ENCODE data around the gene SPTLC2. TPM values are rescaled to one million over a fixed set of nuclear protein-coding genes. Genes with fewer than 3 reads are reported as not detected.

The SPTLC2 gene
- total RNA-seq, 1 experiment from 2014 or later, result 68.4 TPM

DNA sequence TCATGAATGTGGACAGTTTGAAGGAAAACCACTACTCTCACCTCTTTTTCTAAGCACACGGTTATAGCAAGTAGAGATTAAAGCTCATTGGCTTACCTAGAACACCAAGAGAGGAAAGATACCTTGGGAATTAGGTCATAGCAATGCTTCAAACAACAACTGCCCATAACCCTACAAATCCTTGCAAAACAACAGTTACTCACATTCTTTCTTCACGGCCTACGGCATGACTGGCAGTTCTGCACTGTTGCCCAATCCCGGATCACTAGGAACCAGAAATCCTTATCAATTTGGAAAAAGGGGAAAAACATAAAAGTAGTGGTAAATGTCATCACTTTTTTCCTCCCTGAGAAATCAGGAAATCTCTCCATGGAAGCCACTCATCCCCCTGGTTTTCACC, 108.2 kb downstream of the SPTLC2 start:
- no peaks in the 10 kb centered on the region for H4K20me1 ChIP-seq (ENCODE audit: insufficient read depth)
- peak in 1 of 2 experiments; percentile 87 for DNase-seq
- no peaks in the 10 kb centered on the region for H3K9me2 ChIP-seq (ENCODE audit: insufficient read depth)
- peak overlapping the region; percentile 63 for H3K27ac ChIP-seq
- CTCF ChIA-PET, result no interaction called here
- H3K36me3 ChIP-seq (ENCODE audit: low read depth), result peaks cover 29% of the 10 kb centered on the region
- H3K4me2 ChIP-seq, result peak overlapping the region; percentile 17
- POLR2A ChIA-PET (ENCODE audit: unreplicated experiment), result no interaction called here
- H3K9me3 ChIP-seq (ENCODE audit: insufficient read depth, low read depth), result no peaks in the 10 kb centered on the region
- no peak overlapping the region for H3K4me3 ChIP-seq
- peaks cover 22% of the 10 kb centered on the region for H3K4me1 ChIP-seq (replicated peaks; ENCODE audit: insufficient read depth)
- H3K27me3 ChIP-seq (ENCODE audit: insufficient read depth, low read depth), result no peaks in the 10 kb centered on the region
- no peak for TF ChIP-seq EZH2 (IDR thresholded peaks at IDR 0.05; ENCODE audit: low read depth)
- TF ChIP-seq, protein P1, sequence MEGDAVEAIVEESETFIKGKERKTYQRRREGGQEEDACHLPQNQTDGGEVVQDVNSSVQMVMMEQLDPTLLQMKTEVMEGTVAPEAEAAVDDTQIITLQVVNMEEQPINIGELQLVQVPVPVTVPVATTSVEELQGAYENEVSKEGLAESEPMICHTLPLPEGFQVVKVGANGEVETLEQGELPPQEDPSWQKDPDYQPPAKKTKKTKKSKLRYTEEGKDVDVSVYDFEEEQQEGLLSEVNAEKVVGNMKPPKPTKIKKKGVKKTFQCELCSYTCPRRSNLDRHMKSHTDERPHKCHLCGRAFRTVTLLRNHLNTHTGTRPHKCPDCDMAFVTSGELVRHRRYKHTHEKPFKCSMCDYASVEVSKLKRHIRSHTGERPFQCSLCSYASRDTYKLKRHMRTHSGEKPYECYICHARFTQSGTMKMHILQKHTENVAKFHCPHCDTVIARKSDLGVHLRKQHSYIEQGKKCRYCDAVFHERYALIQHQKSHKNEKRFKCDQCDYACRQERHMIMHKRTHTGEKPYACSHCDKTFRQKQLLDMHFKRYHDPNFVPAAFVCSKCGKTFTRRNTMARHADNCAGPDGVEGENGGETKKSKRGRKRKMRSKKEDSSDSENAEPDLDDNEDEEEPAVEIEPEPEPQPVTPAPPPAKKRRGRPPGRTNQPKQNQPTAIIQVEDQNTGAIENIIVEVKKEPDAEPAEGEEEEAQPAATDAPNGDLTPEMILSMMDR (conservative IDR thresholded peaks at IDR 0.05), result no peak
- no peaks in the 10 kb centered on the region for H3K79me2 ChIP-seq (ENCODE audit: low read depth)
- H3F3A ChIP-seq (ENCODE audit: insufficient read depth, low read depth), result peaks cover 46% of the 10 kb centered on the region
- no peak overlapping the region for H2AFZ ChIP-seq
- intact Hi-C loops (cut with micrococcal nuclease; ENCODE audit: unreplicated experiment), result no loop called here
- BruUV-seq (replicated peaks), result no TSS peak

DNA sequence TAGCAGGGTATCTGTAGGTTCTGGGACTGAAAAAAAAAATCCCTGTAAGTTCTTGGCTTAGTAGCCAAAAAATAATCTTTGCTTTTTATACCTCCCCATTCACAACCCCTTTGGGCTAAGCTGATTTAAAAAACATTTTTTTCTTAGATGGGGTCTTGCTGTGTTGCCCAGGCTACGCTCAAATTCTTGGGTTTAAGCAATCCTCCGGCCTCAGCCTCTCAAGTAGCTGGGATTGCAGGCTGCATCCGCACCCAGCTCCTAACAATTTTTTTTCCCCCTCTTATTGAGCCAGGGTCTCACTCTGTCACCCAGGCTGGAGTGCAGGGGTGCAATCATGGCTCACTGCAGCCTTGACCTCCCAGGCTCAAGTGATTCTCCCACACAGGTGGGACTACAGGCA, 108.7 kb downstream of the SPTLC2 start:
- Histone ChIP-seq H3K4me3 (no peak overlapping the region), H3F3A (ENCODE audit: insufficient read depth, low read depth) (peaks cover 46% of the 10 kb centered on the region), H3K36me3 (ENCODE audit: low read depth) (peaks cover 29% of the 10 kb centered on the region), H3K4me2 (peak overlapping the region; percentile 17), H4K20me1 (ENCODE audit: insufficient read depth) (no peaks in the 10 kb centered on the region), H3K9me2 (ENCODE audit: insufficient read depth) (no peaks in the 10 kb centered on the region), H3K27me3 (ENCODE audit: insufficient read depth, low read depth) (no peaks in the 10 kb centered on the region), H3K79me2 (ENCODE audit: low read depth) (no peaks in the 10 kb centered on the region), H3K9me3 (ENCODE audit: insufficient read depth, low read depth) (no peaks in the 10 kb centered on the region), H3K4me1 (replicated peaks; ENCODE audit: insufficient read depth) (peaks cover 22% of the 10 kb centered on the region), H3K27ac (peak overlapping the region; percentile 63), H2AFZ (no peak overlapping the region)
- BruUV-seq (replicated peaks), result no TSS peak
- TF ChIP-seq, protein P1 (conservative IDR thresholded peaks at IDR 0.05), result no peak
- TF ChIP-seq EZH2 (IDR thresholded peaks at IDR 0.05; ENCODE audit: low read depth), result no peak
- POLR2A ChIA-PET (ENCODE audit: unreplicated experiment), result interaction anchor here (0.7 kb wide), 1 partner anchor 26 kb away, joined by 4 read pairs; no protein-coding TSS in a partner anchor
- intact Hi-C loops (cut with micrococcal nuclease; ENCODE audit: unreplicated experiment), result no loop called here
- CTCF ChIA-PET, result no interaction called here
- no peak for DNase-seq

DNA sequence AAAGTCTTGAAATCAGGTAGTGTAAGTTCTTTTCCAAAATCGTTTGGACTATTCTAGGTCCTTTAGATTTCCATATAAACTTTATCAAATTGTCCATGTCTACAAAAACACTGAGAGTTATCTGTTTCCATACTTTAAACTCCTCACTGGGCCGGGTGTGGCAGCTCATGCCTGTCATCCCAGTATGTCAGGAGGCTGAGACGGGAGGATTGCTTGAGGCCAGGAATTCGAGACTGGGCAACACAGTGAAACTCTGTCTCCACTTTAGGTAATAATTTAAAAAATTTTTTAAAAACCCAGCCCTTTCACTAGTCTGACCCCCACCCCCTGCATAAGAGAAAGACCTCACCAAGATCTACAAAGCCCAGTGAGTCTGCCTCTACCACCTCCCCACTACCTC, 111.4 kb downstream of the SPTLC2 start:
- Histone ChIP-seq H3F3A (ENCODE audit: insufficient read depth, low read depth) (peaks cover 33% of the 10 kb centered on the region), H3K27ac (no peak overlapping the region), H3K79me2 (ENCODE audit: low read depth) (no peaks in the 10 kb centered on the region), H3K36me3 (ENCODE audit: low read depth) (peaks cover 9% of the 10 kb centered on the region), H3K4me3 (no peak overlapping the region), H3K27me3 (ENCODE audit: insufficient read depth, low read depth) (no peaks in the 10 kb centered on the region), H3K4me2 (no peak overlapping the region), H4K20me1 (ENCODE audit: insufficient read depth) (no peaks in the 10 kb centered on the region), H2AFZ (no peak overlapping the region), H3K9me2 (ENCODE audit: insufficient read depth) (no peaks in the 10 kb centered on the region), H3K9me3 (ENCODE audit: insufficient read depth, low read depth) (no peaks in the 10 kb centered on the region), H3K4me1 (replicated peaks; ENCODE audit: insufficient read depth) (peaks cover 22% of the 10 kb centered on the region)
- intact Hi-C loops (cut with micrococcal nuclease; ENCODE audit: unreplicated experiment), result no loop called here
- BruUV-seq (replicated peaks), result no TSS peak
- POLR2A ChIA-PET (ENCODE audit: unreplicated experiment), result no interaction called here
- TF ChIP-seq EZH2 (IDR thresholded peaks at IDR 0.05; ENCODE audit: low read depth), result no peak
- CTCF ChIA-PET, result no interaction called here
- no peak for DNase-seq

DNA sequence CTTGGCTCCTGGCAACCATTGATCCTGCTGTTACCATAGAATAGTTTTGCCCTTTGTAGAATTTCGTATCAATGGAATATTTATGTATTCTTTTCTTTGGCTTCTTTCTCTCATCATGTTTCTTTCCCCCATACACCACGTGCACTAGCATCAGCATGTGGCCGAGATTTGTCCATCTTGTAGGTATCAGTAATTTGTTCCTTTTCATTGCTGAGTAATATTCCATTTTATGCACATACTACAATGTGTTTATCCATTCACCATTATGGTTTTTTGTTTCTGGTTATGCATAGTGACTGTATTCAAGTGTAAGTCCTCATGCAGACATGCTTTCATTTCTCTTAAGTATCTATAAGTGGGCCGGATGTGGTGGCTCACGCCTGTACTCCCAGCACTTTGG, 113.3 kb downstream of the SPTLC2 start:
- BruUV-seq (replicated peaks), result no TSS peak
- Histone ChIP-seq H3K36me3 (ENCODE audit: low read depth) (peaks cover 4% of the 10 kb centered on the region), H2AFZ (no peak overlapping the region), H4K20me1 (ENCODE audit: insufficient read depth) (no peaks in the 10 kb centered on the region), H3K4me3 (no peak overlapping the region), H3F3A (ENCODE audit: insufficient read depth, low read depth) (peaks cover 14% of the 10 kb centered on the region; the same call in 1 of the 2 replicates), H3K4me1 (replicated peaks; ENCODE audit: insufficient read depth) (peaks cover 5% of the 10 kb centered on the region), H3K27ac (no peak overlapping the region), H3K9me2 (ENCODE audit: insufficient read depth) (no peaks in the 10 kb centered on the region), H3K79me2 (ENCODE audit: low read depth) (no peaks in the 10 kb centered on the region), H3K27me3 (ENCODE audit: insufficient read depth, low read depth) (no peaks in the 10 kb centered on the region), H3K9me3 (ENCODE audit: insufficient read depth, low read depth) (no peaks in the 10 kb centered on the region), H3K4me2 (no peak overlapping the region)
- CTCF ChIA-PET, result no interaction called here
- no peak for TF ChIP-seq EZH2 (IDR thresholded peaks at IDR 0.05; ENCODE audit: low read depth)
- TF ChIP-seq, protein P1 (conservative IDR thresholded peaks at IDR 0.05), result no peak
- no peak for DNase-seq
- POLR2A ChIA-PET (ENCODE audit: unreplicated experiment), result no interaction called here
- intact Hi-C loops (cut with micrococcal nuclease; ENCODE audit: unreplicated experiment), result no loop called here

Measured in PC-9 (cell line).